Amniotic epithelial cell (primary cell): ENCODE results near the gene SLC37A2.
"Not testable (repeated sequence)": the region's sequence is repeated elsewhere in the genome, so short reads cannot be mapped to it uniquely, and the experiment has no call there.

ENCODE experiments used
- DNase-seq: peaks from one replicate; pipeline ENCODE4 v3.0.0-alpha.2; 2010; ENCODE audit warnings: low read depth

Gene SLC37A2

GRCh38 chr11:125062931-125063428 lies at the start of gene SLC37A2:
SLC37A2 (plus strand) TSS chr11:125063305; CDS start chr11:125063368, 63 bp downstream.
- peak; percentile 35 for DNase-seq

GRCh38 chr11:125016413-125016812 lies 46.7 kb upstream of the SLC37A2 start:
- no peak for DNase-seq

GRCh38 chr11:125020342-125020741 lies 42.8 kb upstream of the SLC37A2 start:
- DNase-seq = no peak

GRCh38 chr11:125022551-125022950 lies 40.6 kb upstream of the SLC37A2 start:
- DNase-seq = no peak

GRCh38 chr11:125025968-125026367 lies 37.1 kb upstream of the SLC37A2 start:
- no peak for DNase-seq

- DNase-seq = not testable (repeated sequence)
These were observed 33.7 kb upstream of the SLC37A2 start for GRCh38 chr11:125029431-125029830.

GRCh38 chr11:125036933-125037332 lies 26.2 kb upstream of the SLC37A2 start:
- DNase-seq = peak; percentile 62

- no peak for DNase-seq
These were observed 13.8 kb upstream of the SLC37A2 start for GRCh38 chr11:125049164-125049792.

GRCh38 chr11:125052047-125052446 lies 11.1 kb upstream of the SLC37A2 start:
- no peak for DNase-seq

- no peak for DNase-seq
These were observed 9.9 kb upstream of the SLC37A2 start for GRCh38 chr11:125053167-125053566.

GRCh38 chr11:125055107-125055715 lies 7.9 kb upstream of the SLC37A2 start:
- DNase-seq = no peak

GRCh38 chr11:125056111-125056510 lies 7.0 kb upstream of the SLC37A2 start:
- not testable (repeated sequence) for DNase-seq

- no peak for DNase-seq
These were observed 6.0 kb upstream of the SLC37A2 start for GRCh38 chr11:125056931-125057692.

GRCh38 chr11:125057693-125058016 lies 5.5 kb upstream of the SLC37A2 start:
- no peak for DNase-seq

- no peak for DNase-seq
These were observed 1.8 kb upstream of the SLC37A2 start for GRCh38 chr11:125061281-125061680.

- no peak for DNase-seq
These were observed 731 bp upstream of the SLC37A2 start for GRCh38 chr11:125062218-125062930.

- DNase-seq = no peak
These were observed 431 bp downstream of the SLC37A2 start for GRCh38 chr11:125063429-125064043.

- no peak for DNase-seq
These were observed 965 bp downstream of the SLC37A2 start for GRCh38 chr11:125064070-125064469.

- no peak for DNase-seq
These were observed 5.3 kb downstream of the SLC37A2 start for GRCh38 chr11:125068368-125068767.

GRCh38 chr11:125069008-125069407 lies 5.9 kb downstream of the SLC37A2 start:
- peak; percentile 71 for DNase-seq

- DNase-seq = peak; percentile 45
These were observed 6.7 kb downstream of the SLC37A2 start for GRCh38 chr11:125069796-125070195.

GRCh38 chr11:125070699-125071254 lies 7.7 kb downstream of the SLC37A2 start:
- DNase-seq = peak; percentile 87
